ENCODE measurements around the gene CNOT1. TPM values are rescaled to one million over a fixed set of nuclear protein-coding genes. Genes with fewer than 3 reads are reported as not detected.
A peak's percentile ranks its signal among the peaks of the same experiment; 100 is the strongest.

CNOT1 gene
- 334 and 351 TPM in 2 replicates for total RNA-seq (2013; cell fraction: nucleolus; rRNA removed)
- total RNA-seq (2014; rRNA removed), result 246 and 249 TPM in 2 replicates
- total RNA-seq (2014; rRNA removed; fragmentation: Illumina TruSeq; extraction: Trizol), result 220 and 225 TPM in 2 replicates
- total RNA-seq (2021), result 199 and 213 TPM in 2 replicates
- 216 TPM for polyA plus RNA-seq (2011; ENCODE audit: low read depth)
- polyA plus RNA-seq (2011; rRNA removed), result 188 and 233 TPM in 2 replicates
- 235 and 250 TPM in 2 replicates for polyA plus RNA-seq (2011; cell fraction: cytosol; rRNA removed)
- 183 and 244 TPM in 2 replicates for polyA plus RNA-seq (2011; cell fraction: nucleus; rRNA removed)
- 163 and 203 TPM in 2 replicates for polyA plus RNA-seq (2012)
- polyA plus RNA-seq (2014; fragmentation: Illumina TruSeq; extraction: Trizol), result 219 and 223 TPM in 2 replicates
- 100 to 1,000 TPM; 101 to 131 TPM for polyA plus RNA-seq (2014; fragmentation: Nextera tagmentation; extraction: Ambion mirVana)
- 136 and 162 TPM in 2 replicates for polyA plus RNA-seq (2014; rRNA removed)
- 100 to 1,000 TPM; 115 to 117 TPM for polyA plus RNA-seq (2016; fragmentation: Nextera tagmentation; extraction: Ambion mirVana)
- 619 and 877 TPM in 2 replicates for polyA minus RNA-seq (2011; rRNA and poly(A)+ RNA removed)
- polyA minus RNA-seq (2011; cell fraction: cytosol; rRNA and poly(A)+ RNA removed), result 180 and 231 TPM in 2 replicates
- polyA minus RNA-seq (2011; cell fraction: nucleus; rRNA and poly(A)+ RNA removed), result 159 and 214 TPM in 2 replicates
- Bru-seq, nascent RNA, result percentile 92 among the genes with signal in this experiment
- BruChase-seq, experiment 1, labeled RNA remaining after a 6-hour chase, result percentile 96 among the genes with signal in this experiment
- percentile 95 among the genes with signal in this experiment for BruChase-seq, experiment 2, labeled RNA remaining after a 2-hour chase
- long read RNA-seq, experiment 1, partial matches to known transcripts, result 12 of 19 reads
- long read RNA-seq, experiment 1, other reads (novel, unspliced or antisense), result 6 of 19 reads
- long read RNA-seq, experiment 2, transcript CNOT1-204 (9 exons, 2,280 nt), result major isoform, 8 of 115 reads
- long read RNA-seq, experiment 2, partial matches to known transcripts, result 83 of 115 reads
- long read RNA-seq, experiment 2, other reads (novel, unspliced or antisense), result 22 of 115 reads

DNA sequence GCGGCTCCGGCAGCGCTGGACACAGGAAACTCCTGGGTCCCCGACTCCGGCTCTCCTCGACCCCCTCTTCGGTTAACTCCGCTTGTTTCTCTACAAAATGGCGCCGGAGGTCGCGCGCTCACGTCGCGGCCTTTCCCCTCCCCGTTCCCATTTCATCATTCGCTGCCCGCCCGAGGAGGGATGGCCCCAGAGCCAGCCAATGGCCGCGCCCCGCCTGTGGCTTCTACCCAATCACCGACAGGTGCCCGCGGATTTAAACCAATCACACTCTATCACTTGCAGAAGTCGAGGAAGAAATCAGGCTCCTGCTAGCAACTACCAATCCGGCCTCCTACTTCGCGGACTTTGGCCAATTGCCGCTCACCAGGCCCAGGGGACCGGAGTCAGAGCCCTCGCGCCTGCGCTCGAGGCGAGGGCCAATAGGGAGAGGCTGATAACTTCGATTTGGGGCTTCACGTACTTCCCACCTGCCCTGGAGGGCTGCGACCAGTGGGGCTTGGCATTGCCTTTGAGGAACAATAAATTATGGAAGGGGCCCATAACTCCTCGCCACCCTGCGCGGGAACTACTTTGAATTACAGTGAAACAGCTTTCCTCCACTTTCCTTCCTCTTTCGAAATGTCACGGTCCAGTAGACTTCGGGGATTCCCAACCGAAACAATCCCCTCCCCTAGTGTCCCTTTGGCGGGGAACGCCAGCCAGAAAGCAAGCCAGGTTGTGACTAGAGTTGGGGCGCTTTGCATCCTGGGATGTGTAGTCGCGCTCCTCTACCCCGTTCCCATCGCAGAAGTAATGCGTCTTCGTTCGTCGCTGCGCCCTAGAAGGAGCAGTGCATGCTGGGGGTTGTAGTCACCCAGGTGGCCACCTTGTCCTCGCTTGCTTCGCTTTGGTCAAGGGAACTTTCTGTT, at the start of gene CNOT1:
Gene CNOT1, minus strand, starts transcription at position 94 of the 908 bp plus-strand sequence. CDS start 30,489 bp downstream, outside the sequence.
- H3K9me3 ChIP-seq (replicated peaks; ENCODE audit: control insufficient read depth, insufficient read depth, low read length), result no peaks in the 10 kb centered on the region
- peak within 1 kb of the TSS; percentile 99 for H2AFZ ChIP-seq (ENCODE audit: control insufficient read depth, low read depth, low read length)
- FAIRE-seq (peak; percentile 94), DNase-seq (ENCODE audit: low read depth, low spot score) (peak; percentile 97), ATAC-seq (peak; percentile 89)
- H3K4me3 ChIP-seq, result peak within 1 kb of the TSS; percentile 85
- H3K79me2 ChIP-seq (ENCODE audit: control insufficient read depth, insufficient read depth, low read length), result peaks cover 44% of the 10 kb centered on the region
- no peaks in the 10 kb centered on the region; the same call in 1 of the 2 replicates for H3K4me1 ChIP-seq (ENCODE audit: control insufficient read depth, insufficient read depth, low read length)
- H4K20me1 ChIP-seq (ENCODE audit: control insufficient read depth, insufficient read depth), result peaks cover under 1% of the 10 kb centered on the region; the same call in 1 of the 2 replicates
- ChIA-PET SMC1A (ENCODE audit: uncharacterized antibody, unreplicated experiment) (no interaction called here), POLR2A (interaction anchor here (0.6 to 1.0 kb wide), 2 partner anchors 112 to 605 kb away, joined by 5 to 9 read pairs; no protein-coding TSS in a partner anchor), RAD21 (ENCODE audit: unreplicated experiment) (no interaction called here), CTCF (interaction anchor here (1.3 kb wide), 1 partner anchor 116 kb away, joined by 3 read pairs; no protein-coding TSS in a partner anchor)
- BruUV-seq (replicated peaks), result no TSS peak
- no peaks in the 10 kb centered on the region for H3K27me3 ChIP-seq (replicated peaks in 1 of 2; ENCODE audit: control insufficient read depth in 2 of 2, insufficient read depth in 2 of 2, low read length in 1 of 2)
- H3K36me3 ChIP-seq (ENCODE audit: control insufficient read depth in 2 of 2, insufficient read depth in 2 of 2, low read length in 1 of 2), result peaks cover 0 to under 1% of the 10 kb centered on the region in 2 experiments; a peak in 2 of 4 replicates
- H3K9ac ChIP-seq (ENCODE audit: control insufficient read depth, insufficient read depth, low read length), result peak within 1 kb of the TSS; percentile 99
- WGBS (ENCODE audit: insufficient coverage, insufficient replicate concordance, low lambda C conversion rate, missing lambda C conversion rate), result under 1% methylated on average over 61 of the region's 61 CpGs
- H3K27ac ChIP-seq (ENCODE audit: control insufficient read depth, insufficient read depth), result peak within 1 kb of the TSS; percentile 96
- in situ Hi-C loops (cut with MboI), result loop anchor here (10.0 kb wide), 1 partner anchor 235 kb away; the partner anchor contains the start of gene GINS3
- peak within 1 kb of the TSS; percentile 91 for H3K4me2 ChIP-seq (ENCODE audit: control insufficient read depth, insufficient read depth)
- intact Hi-C loops (cut with micrococcal nuclease; ENCODE audit: unreplicated experiment), result loop anchor here (1.0 to 5.0 kb wide), 4 partner anchors 104 to 501 kb away; partner anchors contain the start of genes CFAP20, GINS3 and GOT2
- TF ChIP-seq BHLHE40 (IDR thresholded peaks at IDR 0.05; ENCODE audit: borderline replicate concordance in 1 of 2, low read depth in 2 of 2, low read length in 1 of 2) (peak in 1 of 2 experiments; percentile 21; a peak in 2 of 4 replicates), FOXK2 (IDR thresholded peaks at IDR 0.05) (peak; percentile 50), PAX5 (IDR thresholded peaks at IDR 0.05; ENCODE audit: borderline replicate concordance, low read depth, low read length) (peak; percentile 99), SMC3 (IDR thresholded peaks at IDR 0.05; ENCODE audit: borderline replicate concordance, low read length) (no peak), SIN3A (IDR thresholded peaks at IDR 0.05; ENCODE audit: low read depth, low read length) (peak; percentile 76; the same call in 1 of the 2 replicates), SMAD1 (IDR thresholded peaks at IDR 0.05; ENCODE audit: low read depth, partially characterized antibody) (peak; percentile 67), IKZF1 (conservative IDR thresholded peaks at IDR 0.05) (peak; percentile 98), KDM1A (IDR thresholded peaks at IDR 0.05; ENCODE audit: borderline replicate concordance) (no peak), NFIC (IDR thresholded peaks at IDR 0.05; ENCODE audit: low read depth, low read length) (peak; percentile 22; the same call in 1 of the 2 replicates), LARP7 (IDR thresholded peaks at IDR 0.05) (peak; percentile 79), CBFB (IDR thresholded peaks at IDR 0.05; ENCODE audit: low read depth) (peak; percentile 86; the same call in 1 of the 2 replicates)
- TF ChIP-seq, protein P1, sequence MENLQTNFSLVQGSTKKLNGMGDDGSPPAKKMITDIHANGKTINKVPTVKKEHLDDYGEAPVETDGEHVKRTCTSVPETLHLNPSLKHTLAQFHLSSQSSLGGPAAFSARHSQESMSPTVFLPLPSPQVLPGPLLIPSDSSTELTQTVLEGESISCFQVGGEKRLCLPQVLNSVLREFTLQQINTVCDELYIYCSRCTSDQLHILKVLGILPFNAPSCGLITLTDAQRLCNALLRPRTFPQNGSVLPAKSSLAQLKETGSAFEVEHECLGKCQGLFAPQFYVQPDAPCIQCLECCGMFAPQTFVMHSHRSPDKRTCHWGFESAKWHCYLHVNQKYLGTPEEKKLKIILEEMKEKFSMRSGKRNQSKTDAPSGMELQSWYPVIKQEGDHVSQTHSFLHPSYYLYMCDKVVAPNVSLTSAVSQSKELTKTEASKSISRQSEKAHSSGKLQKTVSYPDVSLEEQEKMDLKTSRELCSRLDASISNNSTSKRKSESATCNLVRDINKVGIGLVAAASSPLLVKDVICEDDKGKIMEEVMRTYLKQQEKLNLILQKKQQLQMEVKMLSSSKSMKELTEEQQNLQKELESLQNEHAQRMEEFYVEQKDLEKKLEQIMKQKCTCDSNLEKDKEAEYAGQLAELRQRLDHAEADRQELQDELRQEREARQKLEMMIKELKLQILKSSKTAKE (IDR thresholded peaks at IDR 0.05; ENCODE audit: low read depth, poor library complexity, severe bottlenecking), result peak; percentile 83
- TF ChIP-seq, protein P2, sequence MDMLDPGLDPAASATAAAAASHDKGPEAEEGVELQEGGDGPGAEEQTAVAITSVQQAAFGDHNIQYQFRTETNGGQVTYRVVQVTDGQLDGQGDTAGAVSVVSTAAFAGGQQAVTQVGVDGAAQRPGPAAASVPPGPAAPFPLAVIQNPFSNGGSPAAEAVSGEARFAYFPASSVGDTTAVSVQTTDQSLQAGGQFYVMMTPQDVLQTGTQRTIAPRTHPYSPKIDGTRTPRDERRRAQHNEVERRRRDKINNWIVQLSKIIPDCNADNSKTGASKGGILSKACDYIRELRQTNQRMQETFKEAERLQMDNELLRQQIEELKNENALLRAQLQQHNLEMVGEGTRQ (IDR thresholded peaks at IDR 0.05; ENCODE audit: borderline replicate concordance, low read depth, low read length), result no peak
- TF ChIP-seq, protein P3, sequence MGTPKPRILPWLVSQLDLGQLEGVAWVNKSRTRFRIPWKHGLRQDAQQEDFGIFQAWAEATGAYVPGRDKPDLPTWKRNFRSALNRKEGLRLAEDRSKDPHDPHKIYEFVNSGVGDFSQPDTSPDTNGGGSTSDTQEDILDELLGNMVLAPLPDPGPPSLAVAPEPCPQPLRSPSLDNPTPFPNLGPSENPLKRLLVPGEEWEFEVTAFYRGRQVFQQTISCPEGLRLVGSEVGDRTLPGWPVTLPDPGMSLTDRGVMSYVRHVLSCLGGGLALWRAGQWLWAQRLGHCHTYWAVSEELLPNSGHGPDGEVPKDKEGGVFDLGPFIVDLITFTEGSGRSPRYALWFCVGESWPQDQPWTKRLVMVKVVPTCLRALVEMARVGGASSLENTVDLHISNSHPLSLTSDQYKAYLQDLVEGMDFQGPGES (IDR thresholded peaks at IDR 0.05), result peak; percentile 98
